Caco-2 (cell line): ENCODE measurements around the gene LMO1. TPM values are rescaled to one million over a fixed set of nuclear protein-coding genes. Genes with fewer than 3 reads are reported as not detected.

ENCODE experiments used
- BruUV-seq: library from RNA; stranded (reverse); fragments of 400-500 nt; replicated peaks from 2 replicates; lab custom pipeline; 2021; lab: Mats Ljungman, UMichigan
- CTCF ChIA-PET: fragments of 300-600 bp; sonication (Branson Sonifier 250); formaldehyde crosslinking; loops from one replicate; lab custom pipeline; 2022; ENCODE audit warnings: antibody characterized with exemption; lab: Charles Lee
- POLR2A ChIA-PET: fragments of 300-600 bp; sonication (Branson Sonifier 250); formaldehyde crosslinking; loops from one replicate; lab custom pipeline; 2022; ENCODE audit warnings: antibody characterized with exemption; lab: Charles Lee
- DNase-seq, 2 experiments: peaks; one replicate each; pipeline versions ENCODE4 v3.0.0 to v3.0.0-alpha.2; 2020 to 2022
- H3K27me3 ChIP-seq: replicated peaks from 2 replicates; pipeline ENCODE4 v1.6.0; 2011; ENCODE audit warnings: low read length; ENCODE audit not compliant: control insufficient read depth, insufficient read depth
- H3K36me3 ChIP-seq: 2 replicates; pipeline ENCODE4 v1.5.1; 2011; ENCODE audit warnings: low read length; ENCODE audit not compliant: control insufficient read depth, insufficient read depth
- H3K4me1 ChIP-seq: fragments of 250-450 bp; sonication (Bioruptor Pico); 2 replicates; pipeline ENCODE4 v1.5.1; 2020; ENCODE audit warnings: mild to moderate bottlenecking
- H3K4me3 ChIP-seq: 2 replicates; pipeline ENCODE4 v1.5.1; 2011; ENCODE audit warnings: low read depth, mild to moderate bottlenecking, control low read depth, low read length
- H3K9me3 ChIP-seq: fragments of 250-450 bp; sonication (Bioruptor Pico); 2 replicates; pipeline ENCODE4 v1.5.1; 2020; ENCODE audit warnings: mild to moderate bottlenecking, moderate library complexity
- H3K27ac Mint-ChIP-seq: one replicate; pipeline ENCODE4 v1.8.0; 2022; ENCODE audit warnings: mixed read lengths; ENCODE audit not compliant: unreplicated experiment
- H3K27me3 Mint-ChIP-seq: one replicate; pipeline ENCODE4 v1.8.0; 2022; ENCODE audit warnings: mixed read lengths; ENCODE audit not compliant: insufficient read depth, unreplicated experiment
- H3K36me3 Mint-ChIP-seq: one replicate; pipeline ENCODE4 v1.8.0; 2022; ENCODE audit warnings: mild to moderate bottlenecking, mixed read lengths; ENCODE audit not compliant: insufficient read depth, unreplicated experiment
- H3K4me1 Mint-ChIP-seq: one replicate; pipeline ENCODE4 v1.8.0; 2022; ENCODE audit warnings: low read depth, mixed read lengths; ENCODE audit not compliant: unreplicated experiment
- H3K4me3 Mint-ChIP-seq: one replicate; pipeline ENCODE4 v1.8.0; 2022; ENCODE audit warnings: mild to moderate bottlenecking, moderate library complexity, mixed read lengths; ENCODE audit not compliant: unreplicated experiment
- H3K9me3 Mint-ChIP-seq: one replicate; pipeline ENCODE4 v1.8.0; 2022; ENCODE audit warnings: mixed read lengths; ENCODE audit not compliant: unreplicated experiment
- intact Hi-C: fragments of 100-400 bp; cut with micrococcal nuclease; formaldehyde crosslinking; loops from one replicate; pipeline ENCODE4 v1.10.0; 2022; ENCODE audit not compliant: unreplicated experiment
- total RNA-seq: library from RNA; stranded (reverse); gene quantifications from 2 replicates; pipeline ENCODE4 v1.2.3, GENCODE V29; 2022
- TF ChIP-seq, protein P1 (sequence below), 2 experiments: fragments of 200-600 bp in 1 of 2; IDR thresholded peaks; 1 replicate in 1 of 2; 2 replicates in 1 of 2; pipeline versions ENCODE4 v1.5.1 to v1.8.0; 2011 to 2022; ENCODE audit warnings: antibody characterized with exemption in 1 of 2, control low read depth in 1 of 2, inconsistent platforms in 1 of 2, low read depth in 1 of 2, low read length in 1 of 2, mild to moderate bottlenecking in 1 of 2, moderate library complexity in 1 of 2; ENCODE audit not compliant: insufficient read depth in 1 of 2, severe bottlenecking in 1 of 2, unreplicated experiment in 1 of 2

The LMO1 gene
- total RNA-seq, 1 experiment from 2014 or later = not detected

DNA sequence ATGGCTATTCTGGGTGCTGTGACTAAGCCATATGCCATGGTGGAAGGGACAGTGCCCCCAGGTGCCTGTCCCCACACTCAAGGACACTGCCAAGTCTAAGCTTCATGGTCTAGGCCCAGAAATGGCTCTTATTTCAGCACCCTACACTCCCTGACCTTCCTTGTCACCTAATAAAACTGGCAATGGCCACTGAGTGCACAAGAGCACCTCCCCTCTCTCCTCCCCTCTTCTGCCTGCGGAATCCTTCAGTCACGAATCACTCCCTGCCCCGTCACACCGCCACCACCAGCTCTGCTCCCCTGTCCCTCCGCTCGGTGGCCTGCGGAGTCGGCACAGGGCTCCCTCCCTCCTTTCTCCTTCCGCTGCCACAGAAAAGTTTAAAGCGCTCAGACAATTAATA, 19.0 kb upstream of the LMO1 start:
- POLR2A ChIA-PET = no interaction called here
- intact Hi-C loops = no loop called here
- no peak overlapping the region for H3K4me3 ChIP-seq
- Mint-ChIP-seq H3K27me3 (peaks cover 9% of the 10 kb centered on the region), H3K4me3 (no peak overlapping the region), H3K9me3 (no peaks in the 10 kb centered on the region), H3K36me3 (no peaks in the 10 kb centered on the region), H3K27ac (no peak overlapping the region), H3K4me1 (no peaks in the 10 kb centered on the region)
- peaks cover 2% of the 10 kb centered on the region; the same call in 1 of the 2 replicates for H3K27me3 ChIP-seq
- TF ChIP-seq, protein P1, sequence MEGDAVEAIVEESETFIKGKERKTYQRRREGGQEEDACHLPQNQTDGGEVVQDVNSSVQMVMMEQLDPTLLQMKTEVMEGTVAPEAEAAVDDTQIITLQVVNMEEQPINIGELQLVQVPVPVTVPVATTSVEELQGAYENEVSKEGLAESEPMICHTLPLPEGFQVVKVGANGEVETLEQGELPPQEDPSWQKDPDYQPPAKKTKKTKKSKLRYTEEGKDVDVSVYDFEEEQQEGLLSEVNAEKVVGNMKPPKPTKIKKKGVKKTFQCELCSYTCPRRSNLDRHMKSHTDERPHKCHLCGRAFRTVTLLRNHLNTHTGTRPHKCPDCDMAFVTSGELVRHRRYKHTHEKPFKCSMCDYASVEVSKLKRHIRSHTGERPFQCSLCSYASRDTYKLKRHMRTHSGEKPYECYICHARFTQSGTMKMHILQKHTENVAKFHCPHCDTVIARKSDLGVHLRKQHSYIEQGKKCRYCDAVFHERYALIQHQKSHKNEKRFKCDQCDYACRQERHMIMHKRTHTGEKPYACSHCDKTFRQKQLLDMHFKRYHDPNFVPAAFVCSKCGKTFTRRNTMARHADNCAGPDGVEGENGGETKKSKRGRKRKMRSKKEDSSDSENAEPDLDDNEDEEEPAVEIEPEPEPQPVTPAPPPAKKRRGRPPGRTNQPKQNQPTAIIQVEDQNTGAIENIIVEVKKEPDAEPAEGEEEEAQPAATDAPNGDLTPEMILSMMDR (IDR thresholded peaks at IDR 0.05; ENCODE audit: insufficient read depth in 1 of 2, low read depth in 1 of 2, low read length in 1 of 2, severe bottlenecking in 1 of 2, unreplicated experiment in 1 of 2) = no peak
- CTCF ChIA-PET = no interaction called here
- H3K4me1 ChIP-seq = no peaks in the 10 kb centered on the region
- H3K9me3 ChIP-seq = no peaks in the 10 kb centered on the region
- DNase-seq = no peak
- BruUV-seq = no TSS peak
- H3K36me3 ChIP-seq = no peaks in the 10 kb centered on the region

DNA sequence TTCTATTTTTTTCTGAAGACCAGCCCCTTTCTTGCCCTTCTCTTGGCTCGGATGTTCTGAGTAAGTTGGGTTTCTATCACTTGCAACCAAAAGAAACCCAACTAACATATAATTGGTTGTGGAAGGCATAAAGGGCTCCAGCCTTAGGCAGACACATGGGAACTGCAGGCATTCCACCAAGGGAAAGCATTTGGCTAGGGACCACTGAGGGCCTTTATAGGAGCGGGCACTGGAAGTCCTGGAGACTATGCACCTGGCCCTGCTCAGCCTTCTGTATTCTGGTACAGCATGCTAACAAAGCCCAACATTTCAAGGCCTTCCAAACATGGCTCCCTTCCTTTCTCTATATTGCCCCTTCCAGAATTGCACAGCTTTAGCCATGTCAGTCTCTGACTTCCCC, 17.6 kb upstream of the LMO1 start:
- H3K4me3 ChIP-seq = no peak overlapping the region

DNA sequence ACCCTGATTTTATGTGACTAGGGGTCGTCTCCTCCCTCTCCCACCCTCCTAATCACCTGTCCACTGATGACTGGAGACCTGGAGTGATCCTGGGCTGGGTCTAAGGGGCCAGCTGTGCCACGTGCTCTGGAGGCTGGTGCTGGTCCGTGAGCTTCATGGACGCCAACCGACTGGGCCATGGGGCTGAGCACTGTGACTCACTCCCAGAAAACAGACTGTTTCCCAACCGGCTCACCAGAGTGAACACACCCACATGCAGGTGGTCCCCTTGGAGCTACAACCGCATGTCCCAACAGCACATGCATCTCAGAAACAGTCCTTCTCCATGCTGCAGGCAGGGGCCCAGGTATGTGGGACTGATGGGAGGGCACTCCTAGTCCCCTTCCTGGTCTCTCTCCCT, 14.0 kb upstream of the LMO1 start:
- CTCF ChIA-PET = no interaction called here
- H3K9me3 Mint-ChIP-seq = peaks cover 9% of the 10 kb centered on the region
- BruUV-seq = no TSS peak

More for the DNA sequence above, 17.6 kb upstream of the LMO1 start:
- H3K36me3 Mint-ChIP-seq = no peaks in the 10 kb centered on the region
- Histone ChIP-seq H3K9me3 (no peaks in the 10 kb centered on the region), H3K4me1 (no peaks in the 10 kb centered on the region), H3K27me3 (peaks cover 2% of the 10 kb centered on the region; the same call in 1 of the 2 replicates), H3K36me3 (no peaks in the 10 kb centered on the region)
- peaks cover 8% of the 10 kb centered on the region for H3K27me3 Mint-ChIP-seq
- no peak for DNase-seq
- CTCF ChIA-PET = no interaction called here
- intact Hi-C loops = no loop called here
- no peak overlapping the region for H3K4me3 Mint-ChIP-seq
- no peaks in the 10 kb centered on the region for H3K9me3 Mint-ChIP-seq
- BruUV-seq = no TSS peak
- no peak overlapping the region for H3K27ac Mint-ChIP-seq
- no peaks in the 10 kb centered on the region for H3K4me1 Mint-ChIP-seq
- POLR2A ChIA-PET = no interaction called here
- TF ChIP-seq, protein P1 (IDR thresholded peaks at IDR 0.05; ENCODE audit: insufficient read depth in 1 of 2, low read depth in 1 of 2, low read length in 1 of 2, severe bottlenecking in 1 of 2, unreplicated experiment in 1 of 2) = no peak

More for the DNA sequence above, 14.0 kb upstream of the LMO1 start:
- Mint-ChIP-seq H3K27me3 (peaks cover 11% of the 10 kb centered on the region), H3K4me1 (no peaks in the 10 kb centered on the region), H3K4me3 (no peak overlapping the region), H3K36me3 (no peaks in the 10 kb centered on the region), H3K27ac (no peak overlapping the region)
- H3K36me3 ChIP-seq = no peaks in the 10 kb centered on the region
- H3K4me1 ChIP-seq = no peaks in the 10 kb centered on the region
- intact Hi-C loops = no loop called here
- POLR2A ChIA-PET = no interaction called here
- DNase-seq = peak in 1 of 2 experiments; percentile 14
- H3K9me3 ChIP-seq = no peaks in the 10 kb centered on the region
- no peak overlapping the region for H3K4me3 ChIP-seq
- TF ChIP-seq, protein P1 (IDR thresholded peaks at IDR 0.05; ENCODE audit: insufficient read depth in 1 of 2, low read depth in 1 of 2, low read length in 1 of 2, severe bottlenecking in 1 of 2, unreplicated experiment in 1 of 2) = no peak
- H3K27me3 ChIP-seq = no peaks in the 10 kb centered on the region
